ENCODE measurements around the gene UNC119B. TPM values are rescaled to one million over a fixed set of nuclear protein-coding genes. Genes with fewer than 3 reads are reported as not detected.

UNC119B gene
- total RNA-seq, 1 donor from 2014 or later: 15.5 TPM

GRCh38 chr12:120688527-120689071 is 21.7 kb upstream of the UNC119B start:
- no peak for DNase-seq

GRCh38 chr12:120689397-120690082 is 20.7 kb upstream of the UNC119B start:
- no peak for DNase-seq

- DNase-seq: no peak
These were observed 20.2 kb upstream of the UNC119B start for GRCh38 chr12:120690083-120690450.

GRCh38 chr12:120690978-120691377 is 19.3 kb upstream of the UNC119B start:
- DNase-seq: no peak

GRCh38 chr12:120692524-120693033 is 17.7 kb upstream of the UNC119B start:
- no peak for DNase-seq

- no peak for DNase-seq
These were observed 16.4 kb upstream of the UNC119B start for GRCh38 chr12:120693848-120694247.

GRCh38 chr12:120696626-120697025 is 13.6 kb upstream of the UNC119B start:
- DNase-seq: no peak

GRCh38 chr12:120697344-120697743 is 12.9 kb upstream of the UNC119B start:
- DNase-seq: no peak

GRCh38 chr12:120698665-120699064 is 11.6 kb upstream of the UNC119B start:
- DNase-seq: no peak

GRCh38 chr12:120699553-120699952 is 10.7 kb upstream of the UNC119B start:
- DNase-seq: no peak

- no peak for DNase-seq
These were observed 9.4 kb upstream of the UNC119B start for GRCh38 chr12:120700886-120701285.

GRCh38 chr12:120702637-120703036 is 7.6 kb upstream of the UNC119B start:
- DNase-seq: no peak

GRCh38 chr12:120703311-120703942 is 6.8 kb upstream of the UNC119B start:
- DNase-seq: no peak

GRCh38 chr12:120705618-120706017 is 4.6 kb upstream of the UNC119B start:
- DNase-seq: no peak

GRCh38 chr12:120706029-120706428 is 4.2 kb upstream of the UNC119B start:
- no peak for DNase-seq

GRCh38 chr12:120708651-120709050 is 1.6 kb upstream of the UNC119B start:
- no peak for DNase-seq

- no peak for DNase-seq
These were observed 593 bp downstream of the UNC119B start for GRCh38 chr12:120710805-120711296.

GRCh38 chr12:120711411-120711810 is 1.2 kb downstream of the UNC119B start:
- DNase-seq: no peak

- DNase-seq: no peak
These were observed 2.4 kb downstream of the UNC119B start for GRCh38 chr12:120712610-120713009.

- DNase-seq: peak; percentile 52
These were observed 3.7 kb downstream of the UNC119B start for GRCh38 chr12:120713861-120714482.

- DNase-seq: no peak
These were observed 7.8 kb downstream of the UNC119B start for GRCh38 chr12:120718055-120718454.

GRCh38 chr12:120719072-120719471 is 8.8 kb downstream of the UNC119B start:
- no peak for DNase-seq
